ENCODE results near the gene KRT34. TPM values are rescaled to one million over a fixed set of nuclear protein-coding genes. Genes with fewer than 3 reads are reported as not detected.
"Not testable (repeated sequence)": the region's sequence is repeated elsewhere in the genome, so short reads cannot be mapped to it uniquely, and the experiment has no call there.

KRT34 gene
- total RNA-seq (not detected), polyA plus RNA-seq (not detected)
- long read RNA-seq, donor 1 = 0 reads
- long read RNA-seq, donor 2 = 0 reads
- long read RNA-seq, donor 3 = 0 reads

GRCh38 chr17:41381943-41382342 lies at the start of gene KRT34:
TSS of gene KRT34 (minus strand) at chr17:41382306. CDS start at chr17:41382246, 60 bp downstream.
- H3K27me3 ChIP-seq; H3K4me1 ChIP-seq (ENCODE audit: insufficient read depth); H3K9me3 ChIP-seq; H3K4me3 ChIP-seq; H3K36me3 ChIP-seq; DNase-seq; intact Hi-C loops (cut with DNase I); H3K27ac ChIP-seq: not testable (repeated sequence)
- WGBS, 3 donors = 93 to 96% (median 96%) methylated on average over 13 of the region's 13 CpGs

DNA sequence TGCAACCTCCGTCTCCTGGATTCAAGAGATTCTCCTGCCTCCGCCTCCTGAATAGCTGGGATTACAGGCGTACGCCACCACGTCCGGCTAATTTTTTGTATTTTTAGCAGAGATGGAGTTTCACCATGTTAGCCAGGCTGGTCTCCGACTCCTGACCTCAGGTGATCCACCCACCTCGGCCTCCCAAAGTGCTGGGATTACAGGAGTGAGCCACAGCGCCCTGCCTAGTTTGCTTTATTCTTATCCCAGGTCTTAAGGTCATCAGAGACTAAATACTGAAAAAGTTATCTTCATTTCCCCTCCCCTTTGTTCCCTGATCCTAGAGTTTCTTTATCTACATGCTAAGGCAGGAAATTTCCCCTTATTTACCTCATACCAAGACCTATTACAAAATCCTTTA lies 48.3 kb upstream of the KRT34 start:
- intact Hi-C loops (cut with DNase I); DNase-seq; H3K27ac ChIP-seq; H3K4me1 ChIP-seq (ENCODE audit: insufficient read depth); H3K9me3 ChIP-seq; H3K4me3 ChIP-seq; H3K27me3 ChIP-seq; H3K36me3 ChIP-seq: not testable (repeated sequence)
- 95 to 96% (median 96%) methylated on average over 9 of the region's 9 CpGs for WGBS, 3 donors

GRCh38 chr17:41429667-41430066 lies 47.6 kb upstream of the KRT34 start:
- DNase-seq = no peak
- intact Hi-C loops (cut with DNase I) = no loop called here
- WGBS, 3 donors = 83 to 85% (median 85%) methylated on average over 7 of the region's 7 CpGs

DNA sequence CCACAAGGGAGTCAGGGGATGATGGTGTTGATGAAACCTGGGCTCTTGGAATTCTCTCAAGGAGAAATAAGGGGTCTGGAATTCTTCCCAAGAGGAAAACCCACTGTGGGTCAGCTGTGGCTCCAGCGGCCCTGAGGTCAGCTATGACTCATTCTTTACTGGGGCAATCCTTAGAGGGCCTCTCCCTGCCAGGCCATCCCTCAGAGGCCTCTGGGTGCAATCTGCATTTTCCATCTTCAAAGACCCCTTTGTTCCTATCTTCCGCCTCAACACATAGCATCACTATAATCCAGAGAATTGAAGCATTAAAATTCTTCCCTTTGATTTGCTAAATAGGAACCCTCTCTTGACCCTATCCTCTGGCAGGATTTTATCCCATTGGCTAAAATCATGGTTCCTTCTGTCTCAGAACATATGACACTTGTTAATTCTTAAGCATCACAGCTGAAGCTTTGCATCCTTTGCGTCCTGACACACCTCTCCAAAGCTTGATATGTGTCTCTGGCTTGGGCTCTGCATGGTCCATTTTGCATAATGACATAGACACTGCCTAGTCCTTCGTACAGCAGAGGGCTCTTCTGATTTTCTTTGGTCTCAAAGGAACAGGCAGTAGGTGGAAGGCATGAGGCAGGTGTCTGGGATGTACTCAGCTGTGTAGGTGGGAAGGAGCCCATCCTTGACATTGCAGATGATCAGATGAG lies 46.6 kb upstream of the KRT34 start:
- WGBS, 3 donors = 73 to 74% (median 74%) methylated on average over 4 of the region's 4 CpGs
- Histone ChIP-seq H3K4me3 (no peak overlapping the region), H3K27ac (no peak overlapping the region), H3K9me3 (no peaks in the 10 kb centered on the region), H3K4me1 (ENCODE audit: insufficient read depth) (no peaks in the 10 kb centered on the region), H3K27me3 (no peaks in the 10 kb centered on the region), H3K36me3 (no peaks in the 10 kb centered on the region)
- intact Hi-C loops (cut with DNase I) = no loop called here
- no peak for DNase-seq
- TF ChIP-seq CTCF (IDR thresholded peaks at IDR 0.05) (no peak), EP300 (IDR thresholded peaks at IDR 0.05) (no peak), POLR2A (IDR thresholded peaks at IDR 0.05) (no peak)

More at GRCh38 chr17:41429667-41430066, 47.6 kb upstream of the KRT34 start:
- H3K9me3 ChIP-seq = no peaks in the 10 kb centered on the region
- H3K27me3 ChIP-seq = no peaks in the 10 kb centered on the region
- TF ChIP-seq EP300 (IDR thresholded peaks at IDR 0.05) = no peak
- TF ChIP-seq CTCF (IDR thresholded peaks at IDR 0.05) = no peak
- TF ChIP-seq POLR2A (IDR thresholded peaks at IDR 0.05) = no peak
- H3K36me3 ChIP-seq = no peaks in the 10 kb centered on the region
- no peaks in the 10 kb centered on the region for H3K4me1 ChIP-seq (ENCODE audit: insufficient read depth)
- no peak overlapping the region for H3K27ac ChIP-seq
- H3K4me3 ChIP-seq = no peak overlapping the region

- DNase-seq = no peak
- TF ChIP-seq EP300 (IDR thresholded peaks at IDR 0.05) = no peak
- no peak for TF ChIP-seq POLR2A (IDR thresholded peaks at IDR 0.05)
- TF ChIP-seq CTCF (IDR thresholded peaks at IDR 0.05) = no peak
- Histone ChIP-seq H3K9me3 (no peaks in the 10 kb centered on the region), H3K4me1 (ENCODE audit: insufficient read depth) (peaks cover 6% of the 10 kb centered on the region), H3K4me3 (no peak within 1 kb of the TSS), H3K27me3 (no peaks in the 10 kb centered on the region), H3K36me3 (no peaks in the 10 kb centered on the region), H3K27ac (no peak within 1 kb of the TSS)
- intact Hi-C loops (cut with DNase I) = no loop called here
- 92 to 96% (median 94%) methylated on average over 13 of the region's 13 CpGs for WGBS, 3 donors
Observed at GRCh38 chr17:41424111-41424635, 42.1 kb upstream of the KRT34 start, which contains the start of gene KRT37. TSS of gene KRT37 (minus strand) at chr17:41424585. CDS start at chr17:41424523, 62 bp downstream.

DNA sequence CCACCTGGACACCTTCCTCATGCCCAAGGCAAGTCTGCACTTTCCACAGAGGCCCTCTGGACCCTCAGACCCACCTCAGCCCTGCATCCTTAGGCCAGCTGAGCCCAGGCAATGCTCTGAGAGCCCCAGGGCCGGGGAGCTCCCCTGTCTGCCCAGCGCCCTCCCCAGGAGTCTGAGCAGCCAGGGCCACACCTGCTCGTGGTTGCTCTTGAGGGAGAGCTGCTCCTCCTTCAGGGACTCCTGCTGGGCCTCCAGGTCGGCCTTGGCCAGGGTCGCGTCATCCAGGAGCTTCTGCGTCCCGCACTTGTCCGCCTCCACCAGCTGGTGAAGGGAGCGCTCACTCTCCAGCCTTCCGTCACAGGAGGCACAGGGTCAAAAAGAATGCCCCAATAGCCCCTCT lies 40.5 kb upstream of the KRT34 start:
- DNase-seq; H3K9me3 ChIP-seq; H3K4me3 ChIP-seq; H3K36me3 ChIP-seq; intact Hi-C loops (cut with DNase I); H3K27ac ChIP-seq; H3K27me3 ChIP-seq: not testable (repeated sequence)
- H3K4me1 ChIP-seq (ENCODE audit: insufficient read depth) = peaks cover 11% of the 10 kb centered on the region
- 94 to 98% (median 96%) methylated on average over 11 of the region's 11 CpGs for WGBS, 3 donors

Measured in ovary (tissue), 10 donors.